Nephron (organoid): Measurements from ENCODE around the gene DENND4C.
"Not testable (repeated sequence)": the region's sequence is repeated elsewhere in the genome, so short reads cannot be mapped to it uniquely, and the experiment has no call there.

Source experiments
- H3K27ac Mint-ChIP-seq, 3 experiments: 2 replicates each; pipeline ENCODE4 v1.8.0; 2020; ENCODE audit warnings: mixed read lengths in 3 of 3, mild to moderate bottlenecking in 2 of 3, moderate library complexity in 1 of 3
- H3K27me3 Mint-ChIP-seq: 2 replicates; pipeline ENCODE4 v1.8.0; 2021; ENCODE audit warnings: low read depth, mild to moderate bottlenecking, moderate library complexity, mixed read lengths
- H3K36me3 Mint-ChIP-seq: 2 replicates; pipeline ENCODE4 v1.8.0; 2020; ENCODE audit warnings: low read depth, mixed read lengths
- H3K4me1 Mint-ChIP-seq: 2 replicates; pipeline ENCODE4 v1.8.0; 2020; ENCODE audit warnings: mixed read lengths
- H3K4me3 Mint-ChIP-seq, 3 experiments: 2 replicates each; pipeline ENCODE4 v1.8.0; 2020; ENCODE audit warnings: mild to moderate bottlenecking in 3 of 3, mixed read lengths in 3 of 3, moderate library complexity in 2 of 3
- H3K9me3 Mint-ChIP-seq: 2 replicates; pipeline ENCODE4 v1.8.0; 2020; ENCODE audit warnings: mixed read lengths
- CTCF ChIP-seq, 3 experiments: fragments of 200-600 bp; sonication (generic); IDR thresholded peaks; one replicate each; pipeline ENCODE4 v1.5.0; 2021; ENCODE audit warnings: antibody characterized with exemption in 3 of 3; ENCODE audit not compliant: unreplicated experiment in 3 of 3

Gene DENND4C

GRCh38 chr9:19380826-19381075, 150.3 kb downstream of the DENND4C start:
- no peaks in the 10 kb centered on the region for H3K27me3 Mint-ChIP-seq
- H3K4me3 Mint-ChIP-seq, result peak overlapping the region; percentile 96 to 100 (median 96)
- no peak for TF ChIP-seq CTCF (IDR thresholded peaks at IDR 0.05; ENCODE audit: unreplicated experiment in 3 of 3)
- peaks cover 43% of the 10 kb centered on the region for H3K4me1 Mint-ChIP-seq
- peaks cover 41% of the 10 kb centered on the region for H3K36me3 Mint-ChIP-seq
- H3K27ac Mint-ChIP-seq, result peak overlapping the region; percentile 98 to 99 (median 99)
- no peaks in the 10 kb centered on the region for H3K9me3 Mint-ChIP-seq

GRCh38 chr9:19381656-19382055, 151.2 kb downstream of the DENND4C start:
- Mint-ChIP-seq H3K4me1 (peaks cover 43% of the 10 kb centered on the region), H3K27ac (peak overlapping the region; percentile 98 to 99 (median 99)), H3K36me3 (peaks cover 32% of the 10 kb centered on the region), H3K4me3 (peak overlapping the region; percentile 55 to 100 (median 75)), H3K27me3 (no peaks in the 10 kb centered on the region), H3K9me3 (no peaks in the 10 kb centered on the region)
- no peak for TF ChIP-seq CTCF (IDR thresholded peaks at IDR 0.05; ENCODE audit: unreplicated experiment in 3 of 3)

GRCh38 chr9:19385212-19385611, 154.7 kb downstream of the DENND4C start:
- H3K4me1 Mint-ChIP-seq, result peaks cover 12% of the 10 kb centered on the region
- H3K36me3 Mint-ChIP-seq, H3K27ac Mint-ChIP-seq, H3K27me3 Mint-ChIP-seq, H3K4me3 Mint-ChIP-seq, H3K9me3 Mint-ChIP-seq: not testable (repeated sequence)

GRCh38 chr9:19385786-19386501, 155.5 kb downstream of the DENND4C start:
- peaks cover 2% of the 10 kb centered on the region for H3K9me3 Mint-ChIP-seq
- no peak overlapping the region for H3K27ac Mint-ChIP-seq
- TF ChIP-seq CTCF (IDR thresholded peaks at IDR 0.05; ENCODE audit: unreplicated experiment in 3 of 3), result no peak
- H3K4me3 Mint-ChIP-seq, result no peak overlapping the region
- H3K4me1 Mint-ChIP-seq, result peaks cover 8% of the 10 kb centered on the region
- peaks cover 5% of the 10 kb centered on the region for H3K27me3 Mint-ChIP-seq
- no peaks in the 10 kb centered on the region for H3K36me3 Mint-ChIP-seq

- Mint-ChIP-seq H3K36me3 (no peaks in the 10 kb centered on the region), H3K27me3 (peaks cover 5% of the 10 kb centered on the region), H3K4me3 (no peak overlapping the region), H3K27ac (no peak overlapping the region), H3K9me3 (peaks cover 2% of the 10 kb centered on the region), H3K4me1 (peaks cover 4% of the 10 kb centered on the region)
- TF ChIP-seq CTCF (IDR thresholded peaks at IDR 0.05; ENCODE audit: unreplicated experiment in 3 of 3), result no peak
These were observed 156.1 kb downstream of the DENND4C start for GRCh38 chr9:19386502-19387044.

GRCh38 chr9:19387317-19387716, 156.8 kb downstream of the DENND4C start:
- no peaks in the 10 kb centered on the region for H3K36me3 Mint-ChIP-seq
- H3K4me3 Mint-ChIP-seq, result no peak overlapping the region
- no peak for TF ChIP-seq CTCF (IDR thresholded peaks at IDR 0.05; ENCODE audit: unreplicated experiment in 3 of 3)
- peaks cover 2% of the 10 kb centered on the region for H3K4me1 Mint-ChIP-seq
- H3K9me3 Mint-ChIP-seq, result peaks cover 2% of the 10 kb centered on the region
- peaks cover 5% of the 10 kb centered on the region for H3K27me3 Mint-ChIP-seq
- H3K27ac Mint-ChIP-seq, result no peak overlapping the region

- not testable (repeated sequence) for H3K9me3 Mint-ChIP-seq, H3K27me3 Mint-ChIP-seq, H3K4me1 Mint-ChIP-seq, H3K36me3 Mint-ChIP-seq, H3K4me3 Mint-ChIP-seq, H3K27ac Mint-ChIP-seq
These were observed 159.0 kb downstream of the DENND4C start for GRCh38 chr9:19389539-19389938.
